Stomach (tissue), 9 donors: ENCODE results near the gene IL13. TPM values are rescaled to one million over a fixed set of nuclear protein-coding genes. Genes with fewer than 3 reads are reported as not detected.
"Not testable (repeated sequence)": the region's sequence is repeated elsewhere in the genome, so short reads cannot be mapped to it uniquely, and the experiment has no call there.

ENCODE experiments used
- DNase-seq, 2 donors: peaks; one replicate each; pipeline versions ENCODE4 v3.0.0 to v3.0.0-alpha.2; 2013 to 2019
- H3K27ac ChIP-seq, 5 donors: fragments of 200-600 bp in 4 of 5; sonication (generic) in 4 of 5; one replicate each; pipeline ENCODE4 v1.5.1; 2013 to 2019; ENCODE audit warnings: mild to moderate bottlenecking in 1 of 5, moderate library complexity in 1 of 5
- H3K27me3 ChIP-seq, 3 donors: fragments of 200-600 bp; sonication (generic); one replicate each; pipeline ENCODE4 v1.5.1; 2017 to 2019; ENCODE audit warnings: mixed run types in 1 of 3
- H3K36me3 ChIP-seq, 4 donors: fragments of 200-600 bp; sonication (generic); 1 replicate in 3 of 4; 2 replicates in 1 of 4; pipeline ENCODE4 v1.5.1; 2016 to 2019
- H3K4me1 ChIP-seq, 4 donors: fragments of 200-600 bp; sonication (generic); one replicate each; pipeline ENCODE4 v1.5.1; 2016 to 2019
- H3K4me3 ChIP-seq, 4 donors: fragments of 200-600 bp; sonication (generic) in 3 of 4; one replicate each; pipeline ENCODE4 v1.5.1; 2016 to 2019; ENCODE audit warnings: mild to moderate bottlenecking in 1 of 4
- H3K9me3 ChIP-seq, 4 donors: fragments of 200-600 bp; sonication (generic); one replicate each; pipeline ENCODE4 v1.5.1; 2016 to 2019
- EP300 ChIP-seq: sonication (generic); formaldehyde crosslinking; IDR thresholded peaks from one replicate; pipeline ENCODE4 v1.6.1; 2017; ENCODE audit warnings: antibody characterized with exemption
- POLR2A ChIP-seq, 4 donors: fragments of 450-650 bp; IDR thresholded peaks; one replicate each; pipeline ENCODE4 v1.6.1; 2016; ENCODE audit warnings: antibody characterized with exemption in 4 of 4, control low read depth in 2 of 4, mild to moderate bottlenecking in 1 of 4, moderate library complexity in 1 of 4
- POLR2AphosphoS5 ChIP-seq, 3 donors: sonication (generic); formaldehyde crosslinking; IDR thresholded peaks; one replicate each; pipeline ENCODE4 v1.6.1; 2016; ENCODE audit warnings: antibody characterized with exemption in 3 of 3
- WGBS, 5 donors: extraction: QIAGEN DNeasy Blood & Tissue Kit in 3 of 5; methylation state at CpG; one replicate each; pipeline versions ENCODE4 v1.1.5 to v1.1.7; 2013 to 2018; 5-methylcytosine and 5-hydroxymethylcytosine counted together
- intact Hi-C: fragments of 100-400 bp; cut with DNase I; formaldehyde crosslinking; loops from one replicate; pipeline ENCODE4 v1.15.1; 2023; ENCODE audit warnings: low total_unique reads
- polyA plus RNA-seq, 3 donors: library from polyadenylated mRNA; stranded (reverse); fragments of 200-250 nt; gene quantifications; one replicate each; pipeline ENCODE4 v1.2.3, GENCODE V29; 2013
- total RNA-seq, 5 donors: library from RNA; depleted of rRNA; stranded (reverse); fragments of >200 nt; gene quantifications; one replicate each; pipeline versions ENCODE4 v1.1.0 to v1.2.3, GENCODE V29; 2014 to 2016
- TF ChIP-seq, protein P1 (sequence below), 7 experiments: fragments of 450-650 bp in 4 of 7; fragments of 200-600 bp in 3 of 7; sonication (generic) in 3 of 7; IDR thresholded peaks; one replicate each; pipeline ENCODE4 v1.5.1; 2016 to 2019; ENCODE audit warnings: antibody characterized with exemption in 7 of 7, control low read depth in 2 of 7, mild to moderate bottlenecking in 1 of 7
- donor health status: healthy with polysubstance abuse.
- donor health status: Bipolar disorder and iron deficiency.
- donor health status: healthy.

Gene IL13
- total and polyA plus RNA-seq, 8 donors, result 0.55 TPM; not detected in 7

- 81 to 90% (median 89%) methylated on average over 5 of the region's 5 CpGs for WGBS, 5 donors
Measured at GRCh38 chr5:132687995-132688394, 30.0 kb downstream of the IL13 start.

DNA sequence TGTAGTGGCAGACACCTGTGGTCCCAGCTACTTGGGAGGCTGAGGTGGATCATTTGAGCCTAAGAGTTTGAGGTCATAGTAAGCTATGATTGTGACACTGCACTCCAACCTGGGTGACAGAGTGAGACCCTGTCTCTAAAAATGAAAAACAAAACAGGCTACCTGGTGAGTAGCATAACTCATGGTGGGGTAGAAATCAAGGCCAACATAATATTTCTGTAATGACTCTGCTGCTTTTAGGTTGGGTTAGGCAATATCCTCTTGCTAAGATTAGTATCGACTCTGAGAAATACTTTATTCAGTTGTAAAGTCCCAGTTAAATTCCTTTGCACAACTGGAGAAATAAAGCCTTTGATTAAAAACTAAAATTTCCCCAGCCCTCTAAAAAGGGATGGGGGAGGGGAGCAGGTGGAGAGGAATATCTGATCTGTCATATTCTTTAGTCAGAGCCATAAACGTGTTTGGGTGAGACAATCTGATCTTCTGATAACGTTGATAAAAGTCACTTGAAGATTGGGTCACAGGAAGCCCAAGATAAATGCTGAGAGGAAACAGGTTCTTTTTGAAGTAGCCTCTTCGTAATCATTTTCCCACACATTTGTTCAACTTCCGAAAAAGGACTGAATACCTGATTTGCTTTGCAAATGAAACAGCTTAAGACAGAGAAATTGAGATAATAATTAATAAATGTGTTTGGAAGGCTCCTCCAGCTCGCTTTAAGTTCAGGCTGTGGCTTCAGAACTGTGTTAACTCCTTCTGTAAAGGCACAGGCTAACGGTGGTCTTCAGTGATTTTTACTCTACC lies 30.8 kb downstream of the IL13 start:
- TF ChIP-seq, protein P1, sequence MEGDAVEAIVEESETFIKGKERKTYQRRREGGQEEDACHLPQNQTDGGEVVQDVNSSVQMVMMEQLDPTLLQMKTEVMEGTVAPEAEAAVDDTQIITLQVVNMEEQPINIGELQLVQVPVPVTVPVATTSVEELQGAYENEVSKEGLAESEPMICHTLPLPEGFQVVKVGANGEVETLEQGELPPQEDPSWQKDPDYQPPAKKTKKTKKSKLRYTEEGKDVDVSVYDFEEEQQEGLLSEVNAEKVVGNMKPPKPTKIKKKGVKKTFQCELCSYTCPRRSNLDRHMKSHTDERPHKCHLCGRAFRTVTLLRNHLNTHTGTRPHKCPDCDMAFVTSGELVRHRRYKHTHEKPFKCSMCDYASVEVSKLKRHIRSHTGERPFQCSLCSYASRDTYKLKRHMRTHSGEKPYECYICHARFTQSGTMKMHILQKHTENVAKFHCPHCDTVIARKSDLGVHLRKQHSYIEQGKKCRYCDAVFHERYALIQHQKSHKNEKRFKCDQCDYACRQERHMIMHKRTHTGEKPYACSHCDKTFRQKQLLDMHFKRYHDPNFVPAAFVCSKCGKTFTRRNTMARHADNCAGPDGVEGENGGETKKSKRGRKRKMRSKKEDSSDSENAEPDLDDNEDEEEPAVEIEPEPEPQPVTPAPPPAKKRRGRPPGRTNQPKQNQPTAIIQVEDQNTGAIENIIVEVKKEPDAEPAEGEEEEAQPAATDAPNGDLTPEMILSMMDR (IDR thresholded peaks at IDR 0.05), result no peak
- TF ChIP-seq EP300 (no peak), POLR2A (IDR thresholded peaks at IDR 0.05) (no peak), POLR2AphosphoS5 (IDR thresholded peaks at IDR 0.05) (no peak)
- H3K27me3 ChIP-seq, result no peaks in the 10 kb centered on the region
- no peak overlapping the region for H3K4me3 ChIP-seq
- no peaks in the 10 kb centered on the region for H3K9me3 ChIP-seq
- H3K27ac ChIP-seq, result no peak overlapping the region
- H3K36me3 ChIP-seq, result peaks cover 0 to 4% (median 0%) of the 10 kb centered on the region in 4 donors
- 46 to 62% (median 57%) methylated on average over 7 of the region's 7 CpGs for WGBS, 5 donors
- DNase-seq, result no peak
- H3K4me1 ChIP-seq, result no peaks in the 10 kb centered on the region
- intact Hi-C loops, result no loop called here

More at GRCh38 chr5:132687995-132688394, 30.0 kb downstream of the IL13 start:
- Histone ChIP-seq H3K9me3 (no peaks in the 10 kb centered on the region), H3K4me1 (no peaks in the 10 kb centered on the region), H3K27me3 (no peaks in the 10 kb centered on the region), H3K4me3 (no peak overlapping the region), H3K36me3 (no peaks in the 10 kb centered on the region), H3K27ac (no peak overlapping the region)
- peak in 1 of 2 donors; percentile 42 for DNase-seq
- intact Hi-C loops, result no loop called here
- TF ChIP-seq, protein P1 (IDR thresholded peaks at IDR 0.05), result no peak
- TF ChIP-seq EP300 (no peak), POLR2AphosphoS5 (IDR thresholded peaks at IDR 0.05) (no peak), POLR2A (IDR thresholded peaks at IDR 0.05) (no peak)

- DNase-seq, result no peak
- peaks cover 0 to 9% (median 0%) of the 10 kb centered on the region in 4 donors for H3K36me3 ChIP-seq
- WGBS, 5 donors, result 83 to 88% (median 85%) methylated on average over 7 of the region's 7 CpGs
- H3K27ac ChIP-seq, result no peak overlapping the region
- TF ChIP-seq, protein P1 (IDR thresholded peaks at IDR 0.05), result no peak
- no peak for TF ChIP-seq EP300
- no peak for TF ChIP-seq POLR2AphosphoS5 (IDR thresholded peaks at IDR 0.05)
- TF ChIP-seq POLR2A (IDR thresholded peaks at IDR 0.05), result no peak
- no peaks in the 10 kb centered on the region for H3K9me3 ChIP-seq
- H3K4me3 ChIP-seq, result no peak overlapping the region
- intact Hi-C loops, result no loop called here
- no peaks in the 10 kb centered on the region for H3K27me3 ChIP-seq
- no peaks in the 10 kb centered on the region for H3K4me1 ChIP-seq
Measured at GRCh38 chr5:132689513-132689912, 31.5 kb downstream of the IL13 start.

DNA sequence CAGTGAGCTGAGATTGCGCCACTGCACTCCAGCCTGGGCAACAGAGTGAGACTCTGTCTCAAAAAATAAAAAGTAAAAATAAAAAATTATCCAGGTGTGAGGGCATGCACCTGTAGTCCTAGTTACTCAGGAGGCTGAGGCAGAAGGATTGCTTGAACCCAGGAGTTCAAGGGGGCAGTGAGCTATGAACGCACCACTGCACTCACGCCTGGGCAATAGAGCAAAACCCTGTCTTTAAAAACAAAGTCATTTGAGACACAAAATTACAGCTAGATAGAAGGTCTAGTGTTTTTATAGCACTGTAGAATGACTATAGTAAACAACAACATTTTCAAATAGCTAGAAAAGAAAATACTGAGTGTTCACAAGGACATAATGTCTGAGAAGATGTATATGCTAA lies 32.2 kb downstream of the IL13 start:
- Histone ChIP-seq H3K27me3 (no peaks in the 10 kb centered on the region), H3K36me3 (peaks cover 0 to 11% (median 0%) of the 10 kb centered on the region in 4 donors), H3K27ac (no peak overlapping the region), H3K4me3 (no peak overlapping the region), H3K9me3 (no peaks in the 10 kb centered on the region), H3K4me1 (no peaks in the 10 kb centered on the region)
- no peak for DNase-seq
- WGBS, 5 donors, result 96 to 99% (median 96%) methylated on average over 3 of the region's 3 CpGs
- no peak for TF ChIP-seq EP300
- TF ChIP-seq, protein P1 (IDR thresholded peaks at IDR 0.05), result no peak
- TF ChIP-seq POLR2A (IDR thresholded peaks at IDR 0.05), result no peak
- no peak for TF ChIP-seq POLR2AphosphoS5 (IDR thresholded peaks at IDR 0.05)
- intact Hi-C loops, result no loop called here

- H3K36me3 ChIP-seq, result peaks cover 0 to 22% (median 7%) of the 10 kb centered on the region in 4 donors
- DNase-seq, result not testable (repeated sequence)
- WGBS, 5 donors, result 71 to 94% (median 90%) methylated on average over 5 of the region's 5 CpGs
Measured at GRCh38 chr5:132691755-132692631, 34.0 kb downstream of the IL13 start.

More at GRCh38 chr5:132691755-132692631, 34.0 kb downstream of the IL13 start:
- H3K27me3 ChIP-seq, H3K9me3 ChIP-seq, H3K4me1 ChIP-seq, H3K27ac ChIP-seq, intact Hi-C loops, H3K4me3 ChIP-seq: not testable (repeated sequence)
